OCI-LY7 (cell line): Measurements from ENCODE around the gene APOBEC4. TPM values are rescaled to one million over a fixed set of nuclear protein-coding genes. Genes with fewer than 3 reads are reported as not detected.

Experiments
- BruUV-seq: library from RNA; stranded (reverse); fragments of 400-500 nt; replicated peaks from 2 replicates; lab custom pipeline; 2021; lab: Mats Ljungman, UMichigan
- CTCF ChIA-PET: fragments of 300-600 bp; sonication (Branson Sonifier 250); formaldehyde crosslinking; loops from one replicate; lab custom pipeline; 2022; ENCODE audit warnings: antibody characterized with exemption; ENCODE audit not compliant: unreplicated experiment; lab: Charles Lee
- POLR2A ChIA-PET: fragments of 300-600 bp; sonication (Branson Sonifier 250); formaldehyde crosslinking; loops from one replicate; lab custom pipeline; 2022; ENCODE audit warnings: antibody characterized with exemption; lab: Charles Lee
- DNase-seq: peaks from one replicate; pipeline ENCODE4 v3.0.0-alpha.2; 2015; ENCODE audit warnings: low spot score
- H2AFZ ChIP-seq: fragments of 200-600 bp; sonication (generic), shearing (Covaris generic); 2 replicates; pipeline ENCODE4 v1.6.1; 2014; ENCODE audit warnings: mild to moderate bottlenecking, antibody characterized with exemption, low read length, moderate library complexity
- H3K27ac ChIP-seq: fragments of 200-600 bp; sonication (generic); 2 replicates; pipeline ENCODE4 v1.5.1; 2014; ENCODE audit warnings: mixed run types, low read depth, mild to moderate bottlenecking, moderate library complexity, low read length, inconsistent platforms; ENCODE audit not compliant: poor library complexity, severe bottlenecking
- H3K36me3 ChIP-seq: fragments of 200-600 bp; sonication (generic); 2 replicates; pipeline ENCODE4 v1.6.1; 2014; ENCODE audit warnings: mild to moderate bottlenecking, antibody characterized with exemption, low read length, moderate library complexity, mixed read lengths; ENCODE audit not compliant: insufficient read depth
- H3K4me1 ChIP-seq: fragments of 200-600 bp; sonication (generic); 2 replicates; pipeline ENCODE4 v1.5.1; 2014; ENCODE audit warnings: mild to moderate bottlenecking, low read length; ENCODE audit not compliant: insufficient read depth, poor library complexity, severe bottlenecking
- H3K4me2 ChIP-seq: fragments of 200-600 bp; sonication (generic); 2 replicates; pipeline ENCODE4 v1.6.1; 2014; ENCODE audit warnings: mild to moderate bottlenecking, low read length
- H3K4me3 ChIP-seq: fragments of 200-600 bp; sonication (generic); 2 replicates; pipeline ENCODE4 v1.5.1; 2014; ENCODE audit warnings: mild to moderate bottlenecking, low read depth, low read length; ENCODE audit not compliant: poor library complexity, severe bottlenecking
- H3K79me2 ChIP-seq: fragments of 200-600 bp; sonication (generic); 2 replicates; pipeline ENCODE4 v1.6.1; 2016; ENCODE audit warnings: low read depth, mild to moderate bottlenecking, low read length, moderate library complexity, mixed read lengths; ENCODE audit not compliant: insufficient read depth
- H3K9me2 ChIP-seq: fragments of 200-600 bp; sonication (generic); 2 replicates; pipeline ENCODE4 v1.6.1; 2016; ENCODE audit warnings: mild to moderate bottlenecking, low read length, mixed read lengths; ENCODE audit not compliant: insufficient read depth
- H3K9me3 ChIP-seq: fragments of 200-600 bp; sonication (generic); 2 replicates; pipeline ENCODE4 v1.6.1; 2014; ENCODE audit warnings: mild to moderate bottlenecking, mixed run types, low read length, mixed read lengths
- H4K20me1 ChIP-seq: fragments of 200-600 bp; sonication (generic); 2 replicates; pipeline ENCODE4 v1.6.1; 2014; ENCODE audit warnings: mild to moderate bottlenecking, antibody characterized with exemption, low read length, moderate library complexity, mixed read lengths; ENCODE audit not compliant: insufficient read depth
- EZH2phosphoT487 ChIP-seq: fragments of 200-600 bp; sonication (generic); IDR thresholded peaks from 2 replicates; pipeline ENCODE4 v1.6.1; 2018; ENCODE audit warnings: low read depth, borderline replicate concordance, mild to moderate bottlenecking, mixed run types, antibody characterized with exemption, low read length, moderate library complexity, mixed read lengths
- intact Hi-C: fragments of 100-400 bp; cut with micrococcal nuclease; formaldehyde crosslinking; loops from one replicate; pipeline ENCODE4 v1.10.0; 2022; ENCODE audit not compliant: unreplicated experiment
- total RNA-seq, 2 experiments: library from RNA; depleted of rRNA in 1 of 2; stranded (reverse); fragments of >200 nt in 1 of 2; shearing (Covaris generic) in 1 of 2; gene quantifications; 2 replicates each; pipeline ENCODE4 v1.2.3, GENCODE V29; 2014 to 2022
- TF ChIP-seq, protein P1 (sequence below): fragments of 200-600 bp; sonication (generic); conservative IDR thresholded peaks from 2 replicates; pipeline ENCODE4 v1.5.1; 2014; ENCODE audit warnings: mild to moderate bottlenecking, antibody characterized with exemption, low read length, moderate library complexity, mixed read lengths

APOBEC4 gene
- total RNA-seq, 2 experiments from 2014 or later, result not detected

GRCh38 chr1:183612407-183612806 is 40.7 kb downstream of the APOBEC4 start:
- H4K20me1 ChIP-seq, result no peaks in the 10 kb centered on the region
- ChIA-PET POLR2A (no interaction called here), CTCF (no interaction called here)
- H3K79me2 ChIP-seq, result no peaks in the 10 kb centered on the region
- DNase-seq, result no peak
- H3K4me3 ChIP-seq, result no peak overlapping the region
- no peak for TF ChIP-seq EZH2phosphoT487
- TF ChIP-seq, protein P1, sequence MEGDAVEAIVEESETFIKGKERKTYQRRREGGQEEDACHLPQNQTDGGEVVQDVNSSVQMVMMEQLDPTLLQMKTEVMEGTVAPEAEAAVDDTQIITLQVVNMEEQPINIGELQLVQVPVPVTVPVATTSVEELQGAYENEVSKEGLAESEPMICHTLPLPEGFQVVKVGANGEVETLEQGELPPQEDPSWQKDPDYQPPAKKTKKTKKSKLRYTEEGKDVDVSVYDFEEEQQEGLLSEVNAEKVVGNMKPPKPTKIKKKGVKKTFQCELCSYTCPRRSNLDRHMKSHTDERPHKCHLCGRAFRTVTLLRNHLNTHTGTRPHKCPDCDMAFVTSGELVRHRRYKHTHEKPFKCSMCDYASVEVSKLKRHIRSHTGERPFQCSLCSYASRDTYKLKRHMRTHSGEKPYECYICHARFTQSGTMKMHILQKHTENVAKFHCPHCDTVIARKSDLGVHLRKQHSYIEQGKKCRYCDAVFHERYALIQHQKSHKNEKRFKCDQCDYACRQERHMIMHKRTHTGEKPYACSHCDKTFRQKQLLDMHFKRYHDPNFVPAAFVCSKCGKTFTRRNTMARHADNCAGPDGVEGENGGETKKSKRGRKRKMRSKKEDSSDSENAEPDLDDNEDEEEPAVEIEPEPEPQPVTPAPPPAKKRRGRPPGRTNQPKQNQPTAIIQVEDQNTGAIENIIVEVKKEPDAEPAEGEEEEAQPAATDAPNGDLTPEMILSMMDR, result no peak
- H3K9me3 ChIP-seq, result no peaks in the 10 kb centered on the region
- no peak overlapping the region for H3K4me2 ChIP-seq
- BruUV-seq, result no TSS peak
- H3K9me2 ChIP-seq, result no peaks in the 10 kb centered on the region
- no peak overlapping the region for H3K27ac ChIP-seq
- H3K4me1 ChIP-seq, result peaks cover 21% of the 10 kb centered on the region
- no peaks in the 10 kb centered on the region for H3K36me3 ChIP-seq
- no peak overlapping the region for H2AFZ ChIP-seq
- intact Hi-C loops, result no loop called here

DNA sequence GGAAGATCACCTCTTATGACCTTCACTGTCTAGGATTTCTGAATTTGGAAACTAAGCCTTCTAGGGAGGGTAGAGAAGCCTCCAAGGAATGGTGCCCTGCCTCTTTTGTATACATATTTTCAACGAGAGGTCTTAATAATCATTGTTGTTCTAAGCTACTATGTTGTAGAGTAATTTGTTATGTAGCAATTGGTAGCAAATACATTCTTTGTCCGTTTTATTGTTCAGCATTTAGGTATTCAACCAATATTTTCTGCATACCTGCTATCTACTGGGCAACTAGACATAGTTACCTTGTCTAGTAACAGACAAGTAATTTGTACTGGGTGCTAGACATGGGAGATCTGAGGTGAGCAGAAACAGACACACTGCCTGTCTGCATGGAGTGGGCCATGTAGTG is 42.1 kb downstream of the APOBEC4 start:
- H2AFZ ChIP-seq, result no peak overlapping the region
- DNase-seq, result no peak
- ChIA-PET CTCF (no interaction called here), POLR2A (interaction anchor here (0.6 kb wide), 1 partner anchor 745 kb away, joined by 4 read pairs; no protein-coding TSS in a partner anchor)
- no peaks in the 10 kb centered on the region for H3K79me2 ChIP-seq
- no peaks in the 10 kb centered on the region for H3K36me3 ChIP-seq
- H3K4me1 ChIP-seq, result peaks cover 25% of the 10 kb centered on the region
- no peak overlapping the region for H3K4me2 ChIP-seq
- no peaks in the 10 kb centered on the region for H4K20me1 ChIP-seq
- no TSS peak for BruUV-seq
- intact Hi-C loops, result no loop called here
- no peak overlapping the region for H3K27ac ChIP-seq
- no peaks in the 10 kb centered on the region for H3K9me2 ChIP-seq
- TF ChIP-seq, protein P1, result no peak
- no peak for TF ChIP-seq EZH2phosphoT487
- H3K4me3 ChIP-seq, result no peak overlapping the region
- H3K9me3 ChIP-seq, result no peaks in the 10 kb centered on the region

DNA sequence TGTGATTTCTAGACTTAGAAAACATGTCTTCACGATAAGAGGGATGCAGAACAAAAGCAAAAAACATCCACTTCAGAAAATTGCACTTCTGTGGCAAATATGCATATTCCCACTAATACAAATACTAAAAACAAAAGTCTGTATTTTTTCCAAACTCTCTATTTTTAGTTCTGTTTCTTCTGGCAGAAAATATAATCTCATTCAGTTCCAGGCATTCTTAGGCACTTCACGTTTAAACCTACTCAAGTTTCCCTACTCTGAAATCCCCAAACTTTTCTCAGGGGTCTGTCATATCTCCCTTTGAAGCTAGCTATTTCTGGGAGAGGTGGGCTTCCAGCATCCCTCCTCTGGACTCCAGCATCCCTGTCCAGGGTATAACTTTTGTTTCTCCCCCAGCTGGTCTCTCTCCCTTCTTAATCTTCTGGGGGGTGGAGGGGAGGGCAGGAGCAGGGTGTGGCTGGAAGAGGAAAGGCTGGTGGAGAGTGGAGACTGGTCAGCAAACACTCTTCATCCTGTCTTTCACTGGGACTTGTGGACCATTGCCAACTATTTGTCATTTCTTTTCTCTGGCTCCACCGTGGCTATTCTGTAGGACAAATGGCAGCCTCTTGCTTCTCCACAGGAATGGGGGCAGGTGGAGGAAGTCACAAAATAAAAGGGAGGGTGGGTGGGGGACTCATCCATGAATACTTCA is 43.2 kb downstream of the APOBEC4 start:
- intact Hi-C loops, result no loop called here
- no peak for TF ChIP-seq EZH2phosphoT487
- TF ChIP-seq, protein P1, result no peak
- no peak overlapping the region for H3K4me3 ChIP-seq
- no peak overlapping the region; the same call in 1 of the 2 replicates for H2AFZ ChIP-seq
- H3K79me2 ChIP-seq, result no peaks in the 10 kb centered on the region
- H3K9me2 ChIP-seq, result no peaks in the 10 kb centered on the region
- H3K4me2 ChIP-seq, result no peak overlapping the region
- no TSS peak for BruUV-seq
- ChIA-PET CTCF (interaction anchor here (1.2 kb wide), 1 partner anchor 20 kb away, joined by 4 read pairs; the partner anchor contains the start of gene NCF2), POLR2A (interaction anchor here (0.6 to 1.3 kb wide), 3 partner anchors 21 to 1503 kb away, joined by 3 read pairs; no protein-coding TSS in a partner anchor)
- no peaks in the 10 kb centered on the region for H4K20me1 ChIP-seq
- H3K9me3 ChIP-seq, result no peaks in the 10 kb centered on the region
- no peaks in the 10 kb centered on the region for H3K36me3 ChIP-seq
- H3K27ac ChIP-seq, result no peak overlapping the region
- H3K4me1 ChIP-seq, result peaks cover 25% of the 10 kb centered on the region
- no peak for DNase-seq
